WTC11 (cell line): Measurements from ENCODE around the gene CSNK1A1.

Experiments used
- CREB1 ChIP-seq: sonication (generic); formaldehyde crosslinking; IDR thresholded peaks from 2 replicates; pipeline ENCODE4 v1.8.0; 2023; ENCODE audit warnings: mild to moderate bottlenecking, missing genetic modification reagents
- GTF2I ChIP-seq: fragments of 250-450 bp; sonication (Bioruptor Pico); conservative IDR thresholded peaks from 2 replicates; pipeline ENCODE4 v1.4.0; 2021; ENCODE audit warnings: mild to moderate bottlenecking
- TF ChIP-seq, protein P1 (sequence below): sonication (generic); formaldehyde crosslinking; IDR thresholded peaks from 2 replicates; pipeline ENCODE4 v1.8.1; 2023; ENCODE audit warnings: mild to moderate bottlenecking, missing genetic modification reagents
- TF ChIP-seq, protein P2 (sequence below): fragments of 200-600 bp; IDR thresholded peaks from 2 replicates; pipeline ENCODE4 v1.8.0; 2022; ENCODE audit warnings: antibody characterized with exemption

DNA sequence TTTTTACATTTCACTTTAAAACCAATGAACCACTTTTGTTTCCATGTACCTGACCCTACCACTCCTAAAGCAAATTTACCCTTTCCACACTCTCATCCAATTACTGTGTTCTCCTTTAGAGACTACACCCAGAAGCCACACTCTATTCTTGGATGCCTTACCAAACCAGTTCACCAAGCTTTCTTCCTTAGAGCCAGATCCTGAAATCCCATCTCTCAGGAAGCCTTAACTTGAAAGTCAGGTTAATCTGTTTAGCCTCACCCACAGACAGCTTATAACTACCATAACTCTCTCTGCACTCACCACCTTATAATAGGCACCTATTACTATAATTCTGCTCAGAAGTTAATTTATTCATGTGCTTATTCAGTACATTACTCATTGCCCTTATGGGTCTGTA is 4.3 kb downstream of the CSNK1A1 start:
- no peak for TF ChIP-seq GTF2I (CRISPR knock-in tag)
- TF ChIP-seq, protein P1, sequence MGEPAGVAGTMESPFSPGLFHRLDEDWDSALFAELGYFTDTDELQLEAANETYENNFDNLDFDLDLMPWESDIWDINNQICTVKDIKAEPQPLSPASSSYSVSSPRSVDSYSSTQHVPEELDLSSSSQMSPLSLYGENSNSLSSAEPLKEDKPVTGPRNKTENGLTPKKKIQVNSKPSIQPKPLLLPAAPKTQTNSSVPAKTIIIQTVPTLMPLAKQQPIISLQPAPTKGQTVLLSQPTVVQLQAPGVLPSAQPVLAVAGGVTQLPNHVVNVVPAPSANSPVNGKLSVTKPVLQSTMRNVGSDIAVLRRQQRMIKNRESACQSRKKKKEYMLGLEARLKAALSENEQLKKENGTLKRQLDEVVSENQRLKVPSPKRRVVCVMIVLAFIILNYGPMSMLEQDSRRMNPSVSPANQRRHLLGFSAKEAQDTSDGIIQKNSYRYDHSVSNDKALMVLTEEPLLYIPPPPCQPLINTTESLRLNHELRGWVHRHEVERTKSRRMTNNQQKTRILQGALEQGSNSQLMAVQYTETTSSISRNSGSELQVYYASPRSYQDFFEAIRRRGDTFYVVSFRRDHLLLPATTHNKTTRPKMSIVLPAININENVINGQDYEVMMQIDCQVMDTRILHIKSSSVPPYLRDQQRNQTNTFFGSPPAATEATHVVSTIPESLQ (CRISPR knock-in tag) = no peak
- TF ChIP-seq, protein P2, sequence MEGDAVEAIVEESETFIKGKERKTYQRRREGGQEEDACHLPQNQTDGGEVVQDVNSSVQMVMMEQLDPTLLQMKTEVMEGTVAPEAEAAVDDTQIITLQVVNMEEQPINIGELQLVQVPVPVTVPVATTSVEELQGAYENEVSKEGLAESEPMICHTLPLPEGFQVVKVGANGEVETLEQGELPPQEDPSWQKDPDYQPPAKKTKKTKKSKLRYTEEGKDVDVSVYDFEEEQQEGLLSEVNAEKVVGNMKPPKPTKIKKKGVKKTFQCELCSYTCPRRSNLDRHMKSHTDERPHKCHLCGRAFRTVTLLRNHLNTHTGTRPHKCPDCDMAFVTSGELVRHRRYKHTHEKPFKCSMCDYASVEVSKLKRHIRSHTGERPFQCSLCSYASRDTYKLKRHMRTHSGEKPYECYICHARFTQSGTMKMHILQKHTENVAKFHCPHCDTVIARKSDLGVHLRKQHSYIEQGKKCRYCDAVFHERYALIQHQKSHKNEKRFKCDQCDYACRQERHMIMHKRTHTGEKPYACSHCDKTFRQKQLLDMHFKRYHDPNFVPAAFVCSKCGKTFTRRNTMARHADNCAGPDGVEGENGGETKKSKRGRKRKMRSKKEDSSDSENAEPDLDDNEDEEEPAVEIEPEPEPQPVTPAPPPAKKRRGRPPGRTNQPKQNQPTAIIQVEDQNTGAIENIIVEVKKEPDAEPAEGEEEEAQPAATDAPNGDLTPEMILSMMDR = no peak
- no peak for TF ChIP-seq CREB1 (CRISPR knock-in tag)
